HCT116 (cell line): ENCODE data around the gene CLCN4. TPM values are rescaled to one million over a fixed set of nuclear protein-coding genes. Genes with fewer than 3 reads are reported as not detected.

Experiments used
- ATAC-seq: fragments of 200-7000 bp; cut with Tn5 transposase; 2 replicates; pipeline ENCODE4 v1.9.1; 2020; ENCODE audit warnings: mild to moderate bottlenecking, moderate library complexity
- BruUV-seq: library from RNA; stranded (reverse); fragments of 400-500 nt; replicated peaks from 2 replicates; lab custom pipeline; 2021; lab: Mats Ljungman, UMichigan
- CTCF ChIA-PET: fragments of 300-600 bp; sonication (Branson Sonifier 250); formaldehyde crosslinking; loops from one replicate; lab custom pipeline; 2021; ENCODE audit warnings: antibody characterized with exemption; lab: Charles Lee
- POLR2A ChIA-PET: fragments of 300-600, 350-600 bp; sonication (Branson Sonifier 250); formaldehyde crosslinking; loops from one replicate; lab custom pipeline; 2021; ENCODE audit warnings: antibody characterized with exemption; lab: Charles Lee
- RAD21 ChIA-PET, 2 experiments: fragments of 300-600 bp; sonication (Branson Sonifier 250); formaldehyde crosslinking; loops; one replicate each; lab custom pipeline; 2023; ENCODE audit warnings: low total read pairs in 2 of 2; ENCODE audit not compliant: uncharacterized antibody in 2 of 2, unreplicated experiment in 2 of 2, low non-redundant PET in 1 of 2; lab: Charles Lee
- DNase-seq: peaks from one replicate; pipeline ENCODE4 v3.0.0-alpha.2; 2010; ENCODE audit warnings: low read depth, low spot score
- H2AFZ ChIP-seq: fragments of 200-600 bp; shearing (Covaris generic), sonication (generic); 2 replicates; pipeline ENCODE4 v1.6.1; 2017; ENCODE audit warnings: low read depth, mixed run types, mixed read lengths, antibody characterized with exemption, low read length; ENCODE audit not compliant: poor library complexity, severe bottlenecking
- H3K27ac ChIP-seq: 2 replicates; pipeline ENCODE4 v1.5.1; 2012; ENCODE audit warnings: low read depth, low read length
- H3K27me3 ChIP-seq: fragments of 200-600 bp; sonication (generic); 2 replicates; pipeline ENCODE4 v1.6.1; 2016; ENCODE audit warnings: mixed run types, low read length, mixed read lengths; ENCODE audit not compliant: insufficient read depth
- H3K36me3 ChIP-seq, 2 experiments: fragments of 200-500 bp in 1 of 2; fragments of 200-600 bp in 1 of 2; sonication (Bioruptor generic) in 1 of 2; sonication (generic) in 1 of 2; 2 replicates each; pipeline versions ENCODE4 v1.5.1 to v1.6.1; 2014 to 2016; ENCODE audit warnings: low read length in 2 of 2, inconsistent platforms in 1 of 2, mixed read lengths in 1 of 2, mixed run types in 1 of 2; ENCODE audit not compliant: insufficient read depth in 2 of 2, control insufficient read depth in 1 of 2
- H3K4me1 ChIP-seq, 2 experiments: fragments of 200-600 bp in 1 of 2; sonication (generic) in 1 of 2; 2 replicates each; pipeline versions ENCODE4 v1.5.1 to v1.6.1; 2012 to 2017; ENCODE audit warnings: low read length in 2 of 2, inconsistent platforms in 1 of 2, mild to moderate bottlenecking in 1 of 2, mixed read lengths in 1 of 2, mixed run types in 1 of 2, moderate library complexity in 1 of 2; ENCODE audit not compliant: insufficient read depth in 2 of 2, control insufficient read depth in 1 of 2
- H3K4me2 ChIP-seq: fragments of 200-600 bp; sonication (generic); 2 replicates; pipeline ENCODE4 v1.6.1; 2017; ENCODE audit warnings: mixed run types, low read length, mixed read lengths
- H3K4me3 ChIP-seq, 2 experiments: fragments of 200-600 bp in 1 of 2; sonication (generic) in 1 of 2; replicated peaks in 1 of 2; 2 replicates each; pipeline ENCODE4 v1.5.1; 2011 to 2016; ENCODE audit warnings: low read length in 2 of 2, control low read depth in 1 of 2, low read depth in 1 of 2, mild to moderate bottlenecking in 1 of 2, mixed read lengths in 1 of 2, mixed run types in 1 of 2
- H3K79me2 ChIP-seq: fragments of 200-600 bp; sonication (generic); 2 replicates; pipeline ENCODE4 v1.6.1; 2017; ENCODE audit warnings: mild to moderate bottlenecking, mixed run types, low read length, moderate library complexity, mixed read lengths; ENCODE audit not compliant: insufficient read depth
- H3K9ac ChIP-seq: fragments of 200-600 bp; sonication (generic); 2 replicates; pipeline ENCODE4 v1.6.1; 2016; ENCODE audit warnings: low read length, mixed read lengths
- H3K9me2 ChIP-seq: fragments of 200-600 bp; sonication (generic), shearing (Covaris generic); 2 replicates; pipeline ENCODE4 v1.6.1; 2017; ENCODE audit warnings: mixed run types, mild to moderate bottlenecking, moderate library complexity; ENCODE audit not compliant: insufficient read depth
- H3K9me3 ChIP-seq, 2 experiments: fragments of 200-500 bp in 1 of 2; fragments of 200-600 bp in 1 of 2; sonication (Bioruptor generic) in 1 of 2; sonication (generic) in 1 of 2; 2 replicates each; pipeline ENCODE4 v1.6.1; 2014 to 2017; ENCODE audit warnings: low read length in 2 of 2, mixed read lengths in 2 of 2, inconsistent platforms in 1 of 2, low read depth in 1 of 2, mild to moderate bottlenecking in 1 of 2, mixed run types in 1 of 2, moderate library complexity in 1 of 2; ENCODE audit not compliant: control insufficient read depth in 1 of 2, insufficient read depth in 1 of 2
- H4K20me1 ChIP-seq: fragments of 200-600 bp; sonication (generic), shearing (Covaris generic); 2 replicates; pipeline ENCODE4 v1.6.1; 2017; ENCODE audit warnings: mixed run types, mild to moderate bottlenecking, moderate library complexity; ENCODE audit not compliant: insufficient read depth
- CEBPB ChIP-seq: IDR thresholded peaks from 2 replicates; pipeline ENCODE4 v1.6.1; 2012; ENCODE audit warnings: low read depth
- EGR1 ChIP-seq: IDR thresholded peaks from 2 replicates; pipeline ENCODE4 v1.6.1; 2012; ENCODE audit warnings: low read depth
- ELF1 ChIP-seq: IDR thresholded peaks from 2 replicates; pipeline ENCODE4 v1.6.1; 2012; ENCODE audit warnings: low read depth, borderline replicate concordance
- EZH2 ChIP-seq: fragments of 200-600 bp; sonication (generic); IDR thresholded peaks from 2 replicates; pipeline ENCODE4 v1.6.1; 2017; ENCODE audit warnings: antibody characterized with exemption, mixed run types
- EZH2phosphoT487 ChIP-seq: fragments of 200-600 bp; IDR thresholded peaks from 2 replicates; pipeline ENCODE4 v1.6.1; 2018; ENCODE audit warnings: antibody characterized with exemption, borderline replicate concordance
- POLR2A ChIP-seq: IDR thresholded peaks from 2 replicates; pipeline ENCODE4 v1.7.0; 2011; ENCODE audit warnings: borderline replicate concordance; ENCODE audit not compliant: insufficient read depth, insufficient read length; ENCODE audit errors: extremely low read depth
- RAD21 ChIP-seq: IDR thresholded peaks from 2 replicates; pipeline ENCODE4 v1.6.1; 2012; ENCODE audit warnings: low read depth, mild to moderate bottlenecking
- SP1 ChIP-seq: IDR thresholded peaks from 2 replicates; pipeline ENCODE4 v1.6.1; 2012; ENCODE audit warnings: low read depth
- SRF ChIP-seq: IDR thresholded peaks from 2 replicates; pipeline ENCODE4 v1.6.1; 2012; ENCODE audit warnings: low read depth
- TCF7L2 ChIP-seq: IDR thresholded peaks from 2 replicates; pipeline ENCODE4 v1.7.0; 2011; ENCODE audit warnings: borderline replicate concordance, inconsistent platforms; ENCODE audit not compliant: insufficient read depth, insufficient read length; ENCODE audit errors: extremely low read depth
- YY1 ChIP-seq: IDR thresholded peaks from 2 replicates; pipeline ENCODE4 v1.6.1; 2011; ENCODE audit warnings: low read length, low read depth, moderate library complexity, mild to moderate bottlenecking; ENCODE audit not compliant: insufficient replicate concordance; ENCODE audit errors: extremely low read depth
- intact Hi-C: fragments of 100-400 bp; cut with micrococcal nuclease; formaldehyde crosslinking; loops from 2 replicates; pipeline ENCODE4 v1.10.0; 2022
- total RNA-seq: library from RNA; stranded (reverse); gene quantifications from one replicate; pipeline ENCODE4 v1.2.1, GENCODE V29; 2021; ENCODE audit not compliant: unreplicated experiment
- TF ChIP-seq, protein P1 (sequence below): IDR thresholded peaks from 2 replicates; pipeline ENCODE4 v1.6.1; 2012; ENCODE audit warnings: low read depth
- TF ChIP-seq, protein P2 (sequence below), 3 experiments: fragments of 200-600 bp in 1 of 3; sonication (generic) in 1 of 3; IDR thresholded peaks in 2 of 3; conservative IDR thresholded peaks in 1 of 3; 2 replicates each; pipeline ENCODE4 v1.5.1; 2012 to 2017; ENCODE audit warnings: low read depth in 2 of 3, low read length in 2 of 3, antibody characterized with exemption in 1 of 3, borderline replicate concordance in 1 of 3, control low read depth in 1 of 3, mild to moderate bottlenecking in 1 of 3, mixed read lengths in 1 of 3, mixed run types in 1 of 3, moderate library complexity in 1 of 3; ENCODE audit not compliant: insufficient read depth in 1 of 3
- TF ChIP-seq, protein P3 (sequence below): IDR thresholded peaks from 2 replicates; pipeline ENCODE4 v1.6.1; 2012
- TF ChIP-seq, protein P4 (sequence below): IDR thresholded peaks from 2 replicates; pipeline ENCODE4 v1.6.1; 2012
- TF ChIP-seq, protein P5 (sequence below): IDR thresholded peaks from 2 replicates; pipeline ENCODE4 v1.6.1; 2011; ENCODE audit warnings: mild to moderate bottlenecking, low read length, moderate library complexity; ENCODE audit not compliant: insufficient replicate concordance; ENCODE audit errors: extremely low read depth

The CLCN4 gene
- total RNA-seq, 1 experiment from 2014 or later, result 3.1 TPM

DNA sequence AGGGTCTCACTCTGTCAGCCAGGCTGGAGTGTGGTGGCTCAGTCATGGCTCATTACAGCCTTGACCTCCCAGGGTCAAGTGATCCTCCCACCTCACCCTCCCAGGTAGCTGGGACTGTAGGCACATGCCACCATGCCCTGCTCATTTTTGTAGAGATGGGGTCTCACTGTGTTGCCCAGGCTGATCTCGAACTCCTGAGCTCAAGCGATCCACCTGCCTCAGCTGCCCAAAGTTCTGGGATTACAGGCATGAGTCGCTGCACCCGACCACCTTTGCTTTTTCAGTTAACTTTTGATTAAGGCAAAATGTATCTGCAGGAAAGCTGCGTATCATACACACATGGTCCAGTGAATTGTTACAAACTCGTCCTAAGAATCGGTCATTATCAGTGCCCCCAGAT lies 16.5 kb upstream of the CLCN4 start:
- ATAC-seq (no peak), DNase-seq (no peak)
- Histone ChIP-seq H2AFZ (no peak overlapping the region), H4K20me1 (no peaks in the 10 kb centered on the region), H3K4me2 (no peak overlapping the region), H3K36me3 (no peaks in the 10 kb centered on the region), H3K4me1 (no peaks in the 10 kb centered on the region), H3K4me3 (no peak overlapping the region), H3K9ac (no peak overlapping the region), H3K27me3 (no peaks in the 10 kb centered on the region), H3K27ac (no peak overlapping the region), H3K79me2 (no peaks in the 10 kb centered on the region), H3K9me2 (no peaks in the 10 kb centered on the region), H3K9me3 (no peaks in the 10 kb centered on the region)
- TF ChIP-seq ELF1 (no peak), CEBPB (no peak), POLR2A (no peak), RAD21 (no peak), YY1 (no peak), EGR1 (no peak), EZH2 (no peak), SP1 (no peak), EZH2phosphoT487 (no peak), TCF7L2 (no peak), SRF (no peak)
- TF ChIP-seq, protein P1, sequence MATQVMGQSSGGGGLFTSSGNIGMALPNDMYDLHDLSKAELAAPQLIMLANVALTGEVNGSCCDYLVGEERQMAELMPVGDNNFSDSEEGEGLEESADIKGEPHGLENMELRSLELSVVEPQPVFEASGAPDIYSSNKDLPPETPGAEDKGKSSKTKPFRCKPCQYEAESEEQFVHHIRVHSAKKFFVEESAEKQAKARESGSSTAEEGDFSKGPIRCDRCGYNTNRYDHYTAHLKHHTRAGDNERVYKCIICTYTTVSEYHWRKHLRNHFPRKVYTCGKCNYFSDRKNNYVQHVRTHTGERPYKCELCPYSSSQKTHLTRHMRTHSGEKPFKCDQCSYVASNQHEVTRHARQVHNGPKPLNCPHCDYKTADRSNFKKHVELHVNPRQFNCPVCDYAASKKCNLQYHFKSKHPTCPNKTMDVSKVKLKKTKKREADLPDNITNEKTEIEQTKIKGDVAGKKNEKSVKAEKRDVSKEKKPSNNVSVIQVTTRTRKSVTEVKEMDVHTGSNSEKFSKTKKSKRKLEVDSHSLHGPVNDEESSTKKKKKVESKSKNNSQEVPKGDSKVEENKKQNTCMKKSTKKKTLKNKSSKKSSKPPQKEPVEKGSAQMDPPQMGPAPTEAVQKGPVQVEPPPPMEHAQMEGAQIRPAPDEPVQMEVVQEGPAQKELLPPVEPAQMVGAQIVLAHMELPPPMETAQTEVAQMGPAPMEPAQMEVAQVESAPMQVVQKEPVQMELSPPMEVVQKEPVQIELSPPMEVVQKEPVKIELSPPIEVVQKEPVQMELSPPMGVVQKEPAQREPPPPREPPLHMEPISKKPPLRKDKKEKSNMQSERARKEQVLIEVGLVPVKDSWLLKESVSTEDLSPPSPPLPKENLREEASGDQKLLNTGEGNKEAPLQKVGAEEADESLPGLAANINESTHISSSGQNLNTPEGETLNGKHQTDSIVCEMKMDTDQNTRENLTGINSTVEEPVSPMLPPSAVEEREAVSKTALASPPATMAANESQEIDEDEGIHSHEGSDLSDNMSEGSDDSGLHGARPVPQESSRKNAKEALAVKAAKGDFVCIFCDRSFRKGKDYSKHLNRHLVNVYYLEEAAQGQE, result no peak
- TF ChIP-seq, protein P2, sequence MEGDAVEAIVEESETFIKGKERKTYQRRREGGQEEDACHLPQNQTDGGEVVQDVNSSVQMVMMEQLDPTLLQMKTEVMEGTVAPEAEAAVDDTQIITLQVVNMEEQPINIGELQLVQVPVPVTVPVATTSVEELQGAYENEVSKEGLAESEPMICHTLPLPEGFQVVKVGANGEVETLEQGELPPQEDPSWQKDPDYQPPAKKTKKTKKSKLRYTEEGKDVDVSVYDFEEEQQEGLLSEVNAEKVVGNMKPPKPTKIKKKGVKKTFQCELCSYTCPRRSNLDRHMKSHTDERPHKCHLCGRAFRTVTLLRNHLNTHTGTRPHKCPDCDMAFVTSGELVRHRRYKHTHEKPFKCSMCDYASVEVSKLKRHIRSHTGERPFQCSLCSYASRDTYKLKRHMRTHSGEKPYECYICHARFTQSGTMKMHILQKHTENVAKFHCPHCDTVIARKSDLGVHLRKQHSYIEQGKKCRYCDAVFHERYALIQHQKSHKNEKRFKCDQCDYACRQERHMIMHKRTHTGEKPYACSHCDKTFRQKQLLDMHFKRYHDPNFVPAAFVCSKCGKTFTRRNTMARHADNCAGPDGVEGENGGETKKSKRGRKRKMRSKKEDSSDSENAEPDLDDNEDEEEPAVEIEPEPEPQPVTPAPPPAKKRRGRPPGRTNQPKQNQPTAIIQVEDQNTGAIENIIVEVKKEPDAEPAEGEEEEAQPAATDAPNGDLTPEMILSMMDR (IDR thresholded peaks at IDR 0.05 in 2 of 3, conservative IDR thresholded peaks at IDR 0.05 in 1 of 3; ENCODE audit: borderline replicate concordance in 1 of 3, insufficient read depth in 1 of 3, low read depth in 2 of 3, low read length in 2 of 3), result no peak
- TF ChIP-seq, protein P3, sequence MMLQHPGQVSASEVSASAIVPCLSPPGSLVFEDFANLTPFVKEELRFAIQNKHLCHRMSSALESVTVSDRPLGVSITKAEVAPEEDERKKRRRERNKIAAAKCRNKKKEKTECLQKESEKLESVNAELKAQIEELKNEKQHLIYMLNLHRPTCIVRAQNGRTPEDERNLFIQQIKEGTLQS, result no peak
- TF ChIP-seq, protein P4, sequence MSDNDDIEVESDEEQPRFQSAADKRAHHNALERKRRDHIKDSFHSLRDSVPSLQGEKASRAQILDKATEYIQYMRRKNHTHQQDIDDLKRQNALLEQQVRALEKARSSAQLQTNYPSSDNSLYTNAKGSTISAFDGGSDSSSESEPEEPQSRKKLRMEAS, result no peak
- TF ChIP-seq, protein P5, sequence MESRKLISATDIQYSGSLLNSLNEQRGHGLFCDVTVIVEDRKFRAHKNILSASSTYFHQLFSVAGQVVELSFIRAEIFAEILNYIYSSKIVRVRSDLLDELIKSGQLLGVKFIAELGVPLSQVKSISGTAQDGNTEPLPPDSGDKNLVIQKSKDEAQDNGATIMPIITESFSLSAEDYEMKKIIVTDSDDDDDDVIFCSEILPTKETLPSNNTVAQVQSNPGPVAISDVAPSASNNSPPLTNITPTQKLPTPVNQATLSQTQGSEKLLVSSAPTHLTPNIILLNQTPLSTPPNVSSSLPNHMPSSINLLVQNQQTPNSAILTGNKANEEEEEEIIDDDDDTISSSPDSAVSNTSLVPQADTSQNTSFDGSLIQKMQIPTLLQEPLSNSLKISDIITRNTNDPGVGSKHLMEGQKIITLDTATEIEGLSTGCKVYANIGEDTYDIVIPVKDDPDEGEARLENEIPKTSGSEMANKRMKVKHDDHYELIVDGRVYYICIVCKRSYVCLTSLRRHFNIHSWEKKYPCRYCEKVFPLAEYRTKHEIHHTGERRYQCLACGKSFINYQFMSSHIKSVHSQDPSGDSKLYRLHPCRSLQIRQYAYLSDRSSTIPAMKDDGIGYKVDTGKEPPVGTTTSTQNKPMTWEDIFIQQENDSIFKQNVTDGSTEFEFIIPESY, result no peak
- intact Hi-C loops, result no loop called here
- POLR2A ChIA-PET, result no interaction called here
- no TSS peak for BruUV-seq
- CTCF ChIA-PET, result no interaction called here
- RAD21 ChIA-PET, result no interaction called here
